BLaER1 (cell line): ENCODE data around the gene ELAVL2.

Source experiments
- H3K27ac ChIP-seq: shearing (Covaris generic); formaldehyde crosslinking; 2 replicates; pipeline ENCODE4 v1.8.1; 2022
- H3K27me3 ChIP-seq: shearing (Covaris generic); formaldehyde crosslinking; 2 replicates; pipeline ENCODE4 v1.8.1; 2022
- H3K36me3 ChIP-seq: shearing (Covaris generic); formaldehyde crosslinking; 2 replicates; pipeline ENCODE4 v1.8.1; 2022
- H3K4me1 ChIP-seq: shearing (Covaris generic); formaldehyde crosslinking; 2 replicates; pipeline ENCODE4 v1.8.1; 2022
- H3K4me2 ChIP-seq: shearing (Covaris generic); formaldehyde crosslinking; 2 replicates; pipeline ENCODE4 v1.8.1; 2022
- H3K4me3 ChIP-seq: shearing (Covaris generic); formaldehyde crosslinking; 2 replicates; pipeline ENCODE4 v1.8.1; 2022
- H3K9ac ChIP-seq: shearing (Covaris generic); formaldehyde crosslinking; 2 replicates; pipeline ENCODE4 v1.8.1; 2022
- H3K9me3 ChIP-seq: shearing (Covaris generic); formaldehyde crosslinking; 2 replicates; pipeline ENCODE4 v1.8.1; 2022
- H4K20me1 ChIP-seq: shearing (Covaris generic); formaldehyde crosslinking; 2 replicates; pipeline ENCODE4 v1.8.1; 2022
- Cebpa-rat ChIP-seq: shearing (Covaris generic); IDR thresholded peaks from 2 replicates; pipeline ENCODE4 v1.8.1; 2022

Gene ELAVL2

GRCh38 chr9:23826120-23826629, at the start of gene ELAVL2:
Gene ELAVL2 (minus strand): TSS chr9:23826240. CDS start chr9:23762234, 64,006 bp downstream.
- Histone ChIP-seq H3K4me3 (no peak within 1 kb of the TSS), H3K4me2 (no peak within 1 kb of the TSS), H3K36me3 (no peaks in the 10 kb centered on the region), H3K9ac (no peak within 1 kb of the TSS), H3K4me1 (no peaks in the 10 kb centered on the region), H3K27me3 (no peaks in the 10 kb centered on the region), H3K9me3 (peaks cover 28% of the 10 kb centered on the region), H4K20me1 (no peaks in the 10 kb centered on the region), H3K27ac (no peak within 1 kb of the TSS)
- TF ChIP-seq Cebpa-rat: no peak

DNA sequence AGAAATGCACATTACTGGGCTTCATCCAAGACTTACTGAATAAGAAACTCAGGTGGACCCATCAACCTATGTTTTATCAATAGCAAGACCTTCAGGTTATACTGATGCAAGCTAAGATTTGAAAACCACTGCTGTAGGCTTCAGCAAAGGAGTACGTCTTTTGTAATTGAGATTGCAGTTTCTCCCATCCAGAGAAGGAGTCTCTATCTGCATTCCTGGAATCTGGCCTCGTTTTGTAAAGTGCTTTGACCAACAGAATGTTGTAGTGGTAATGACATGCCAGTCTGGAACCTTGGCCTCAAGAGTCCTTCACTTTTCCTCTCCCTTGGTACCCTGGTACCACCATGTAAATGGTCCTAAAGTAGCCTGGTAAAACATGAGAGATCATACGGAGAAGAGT, 32.2 kb upstream of the ELAVL2 start:
- Histone ChIP-seq H3K9ac (no peak overlapping the region), H3K9me3 (no peaks in the 10 kb centered on the region), H4K20me1 (no peaks in the 10 kb centered on the region), H3K36me3 (no peaks in the 10 kb centered on the region), H3K4me1 (no peaks in the 10 kb centered on the region), H3K4me2 (no peak overlapping the region), H3K27ac (no peak overlapping the region), H3K4me3 (no peak overlapping the region), H3K27me3 (no peaks in the 10 kb centered on the region)
- TF ChIP-seq Cebpa-rat: no peak

GRCh38 chr9:23855873-23856604, 30.0 kb upstream of the ELAVL2 start:
- TF ChIP-seq Cebpa-rat: no peak

GRCh38 chr9:23850690-23851629, 24.9 kb upstream of the ELAVL2 start:
- Histone ChIP-seq H3K9me3 (peaks cover 9% of the 10 kb centered on the region), H3K27ac (no peak overlapping the region), H3K4me2 (no peak overlapping the region), H4K20me1 (no peaks in the 10 kb centered on the region), H3K9ac (no peak overlapping the region), H3K27me3 (no peaks in the 10 kb centered on the region), H3K4me1 (no peaks in the 10 kb centered on the region), H3K4me3 (no peak overlapping the region), H3K36me3 (no peaks in the 10 kb centered on the region)
- no peak for TF ChIP-seq Cebpa-rat

More at GRCh38 chr9:23855873-23856604, 30.0 kb upstream of the ELAVL2 start:
- H3K9me3 ChIP-seq: peaks cover 6% of the 10 kb centered on the region
- H3K4me2 ChIP-seq: 0 out of 2 replicates have a peak overlapping the region, but pooled peaks have one; percentile 6
- H3K27ac ChIP-seq: no peak overlapping the region
- H3K36me3 ChIP-seq: no peaks in the 10 kb centered on the region
- H3K4me1 ChIP-seq: no peaks in the 10 kb centered on the region
- H4K20me1 ChIP-seq: no peaks in the 10 kb centered on the region
- no peak overlapping the region for H3K9ac ChIP-seq
- no peak overlapping the region for H3K4me3 ChIP-seq
- H3K27me3 ChIP-seq: no peaks in the 10 kb centered on the region

- Histone ChIP-seq H3K27ac (no peak overlapping the region), H3K4me3 (no peak overlapping the region), H3K9me3 (peaks cover 9% of the 10 kb centered on the region), H3K27me3 (no peaks in the 10 kb centered on the region), H3K4me1 (no peaks in the 10 kb centered on the region), H4K20me1 (no peaks in the 10 kb centered on the region), H3K9ac (no peak overlapping the region), H3K4me2 (no peak overlapping the region), H3K36me3 (no peaks in the 10 kb centered on the region)
- TF ChIP-seq Cebpa-rat: no peak
Measured at GRCh38 chr9:23850242-23850689, 24.2 kb upstream of the ELAVL2 start.

GRCh38 chr9:23849379-23850035, 23.5 kb upstream of the ELAVL2 start:
- Histone ChIP-seq H3K9ac (no peak overlapping the region), H3K9me3 (peaks cover 9% of the 10 kb centered on the region), H3K4me1 (no peaks in the 10 kb centered on the region), H3K27me3 (no peaks in the 10 kb centered on the region), H4K20me1 (no peaks in the 10 kb centered on the region), H3K27ac (no peak overlapping the region), H3K4me2 (no peak overlapping the region), H3K36me3 (no peaks in the 10 kb centered on the region), H3K4me3 (no peak overlapping the region)
- TF ChIP-seq Cebpa-rat: no peak

DNA sequence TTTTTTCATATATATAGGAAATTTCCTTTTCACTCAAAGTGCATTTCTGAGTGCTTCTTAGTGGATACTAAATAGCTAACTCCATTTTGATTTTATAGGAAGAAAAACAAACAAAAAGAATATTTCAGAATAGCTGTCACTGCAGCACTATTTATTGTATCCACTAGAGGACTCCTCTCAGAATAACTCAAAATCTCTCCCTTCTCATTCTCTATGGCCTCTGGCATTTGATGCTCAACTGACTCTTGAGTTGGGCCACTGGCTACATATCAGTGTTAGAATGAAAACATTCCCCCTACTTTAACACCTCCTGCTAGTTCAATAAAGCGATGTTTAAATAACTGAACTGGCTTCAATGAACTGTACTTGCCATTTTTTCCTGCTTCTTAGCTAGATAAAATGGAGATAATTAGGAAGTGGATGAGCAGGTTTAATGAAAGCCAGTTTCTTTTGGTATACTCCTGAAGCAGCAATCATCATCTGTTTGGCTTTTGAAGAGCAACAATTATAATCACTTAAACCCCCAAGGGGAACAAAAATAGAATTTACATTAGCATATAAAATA, 16.6 kb upstream of the ELAVL2 start:
- Histone ChIP-seq H3K9ac (no peak overlapping the region), H3K9me3 (no peaks in the 10 kb centered on the region), H3K36me3 (no peaks in the 10 kb centered on the region), H3K27ac (no peak overlapping the region), H3K27me3 (no peaks in the 10 kb centered on the region), H3K4me1 (no peaks in the 10 kb centered on the region), H3K4me3 (no peak overlapping the region), H4K20me1 (no peaks in the 10 kb centered on the region), H3K4me2 (no peak overlapping the region)
- no peak for TF ChIP-seq Cebpa-rat

DNA sequence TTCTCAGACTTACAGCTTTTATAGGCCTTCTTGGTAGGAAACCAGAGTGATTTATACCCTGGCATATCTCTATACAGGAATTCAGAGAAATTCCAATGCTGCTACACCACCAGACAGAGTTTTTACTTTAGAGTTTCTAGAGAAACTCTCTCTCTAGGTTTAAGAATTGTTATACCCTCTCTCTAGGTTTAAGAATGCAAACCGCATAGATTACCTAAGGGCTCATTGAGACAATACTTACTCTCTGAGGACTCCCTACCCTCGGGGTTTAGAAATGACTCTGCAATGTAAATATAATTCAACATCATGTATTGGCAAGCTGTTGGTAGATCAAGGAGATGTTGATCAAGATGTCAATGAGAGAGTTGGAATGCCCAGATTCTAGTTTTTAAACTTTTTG, 15.3 kb upstream of the ELAVL2 start:
- Histone ChIP-seq H3K36me3 (no peaks in the 10 kb centered on the region), H3K4me1 (no peaks in the 10 kb centered on the region), H3K4me2 (no peak overlapping the region), H3K9me3 (no peaks in the 10 kb centered on the region), H3K27ac (no peak overlapping the region), H3K4me3 (no peak overlapping the region), H3K9ac (no peak overlapping the region), H4K20me1 (no peaks in the 10 kb centered on the region), H3K27me3 (no peaks in the 10 kb centered on the region)
- no peak for TF ChIP-seq Cebpa-rat

- no peaks in the 10 kb centered on the region for H3K27me3 ChIP-seq
- H3K4me2 ChIP-seq: no peak overlapping the region
- no peak overlapping the region for H3K27ac ChIP-seq
- no peaks in the 10 kb centered on the region for H3K4me1 ChIP-seq
- TF ChIP-seq Cebpa-rat: no peak
- H3K9me3 ChIP-seq: no peaks in the 10 kb centered on the region
- no peaks in the 10 kb centered on the region for H3K36me3 ChIP-seq
- no peaks in the 10 kb centered on the region for H4K20me1 ChIP-seq
- no peak overlapping the region for H3K9ac ChIP-seq
- no peak overlapping the region for H3K4me3 ChIP-seq
Measured at GRCh38 chr9:23837038-23837437, 11.0 kb upstream of the ELAVL2 start.
